ENCODE data around the gene ATP9B. TPM values are rescaled to one million over a fixed set of nuclear protein-coding genes. Genes with fewer than 3 reads are reported as not detected.

The ATP9B gene
- total and polyA plus RNA-seq, 2 experiments from 2014 or later: 8.5 to 12.8 TPM

GRCh38 chr18:79210002-79210910, 141.1 kb downstream of the ATP9B start:
- DNase-seq: no peak
- Histone ChIP-seq H3F3A (ENCODE audit: insufficient read depth) (peaks cover 7% of the 10 kb centered on the region; the same call in 1 of the 2 replicates), H3K79me2 (ENCODE audit: insufficient read depth) (no peaks in the 10 kb centered on the region), H3K4me1 (ENCODE audit: insufficient read depth) (peaks cover 7% of the 10 kb centered on the region; the same call in 1 of the 2 replicates), H3K9me2 (ENCODE audit: insufficient read depth) (no peaks in the 10 kb centered on the region), H3K9me3 (ENCODE audit: low read depth) (no peaks in the 10 kb centered on the region), H4K20me1 (ENCODE audit: insufficient read depth) (no peaks in the 10 kb centered on the region), H2AFZ (no peak overlapping the region), H3K27me3 (replicated peaks; ENCODE audit: insufficient read depth) (no peaks in the 10 kb centered on the region), H3K4me2 (ENCODE audit: unreplicated experiment) (no peak overlapping the region), H3K4me3 (no peak overlapping the region), H3K36me3 (ENCODE audit: low read depth) (no peaks in the 10 kb centered on the region), H3K27ac (no peak overlapping the region), H3K9ac (no peak overlapping the region)
- 92% methylated on average over 16 of the region's 16 CpGs for WGBS, 2 experiments (ENCODE audit: low coverage in 1 of 2, low lambda C conversion rate in 2 of 2, missing lambda C conversion rate in 2 of 2)
- in situ Hi-C loops (cut with MboI): no loop called here
- TF ChIP-seq EZH2phosphoT487 (IDR thresholded peaks at IDR 0.05; ENCODE audit: insufficient read depth, low read depth) (no peak), EZH2 (IDR thresholded peaks at IDR 0.05; ENCODE audit: insufficient read depth, poor library complexity, severe bottlenecking) (no peak)

GRCh38 chr18:79211844-79212243, 142.7 kb downstream of the ATP9B start:
- H3K4me2 ChIP-seq (ENCODE audit: unreplicated experiment): no peak overlapping the region
- no peaks in the 10 kb centered on the region for H3K9me2 ChIP-seq (ENCODE audit: insufficient read depth)
- 81 to 83% methylated on average over 5 of the region's 5 CpGs for WGBS, 2 experiments (ENCODE audit: low coverage in 1 of 2, low lambda C conversion rate in 2 of 2, missing lambda C conversion rate in 2 of 2)
- peak; percentile 4 for DNase-seq
- H3F3A ChIP-seq (ENCODE audit: insufficient read depth): peaks cover 7% of the 10 kb centered on the region; the same call in 1 of the 2 replicates
- H3K27me3 ChIP-seq (replicated peaks; ENCODE audit: insufficient read depth): no peaks in the 10 kb centered on the region
- in situ Hi-C loops (cut with MboI): no loop called here
- no peaks in the 10 kb centered on the region for H4K20me1 ChIP-seq (ENCODE audit: insufficient read depth)
- H3K9me3 ChIP-seq (ENCODE audit: low read depth): no peaks in the 10 kb centered on the region
- H3K9ac ChIP-seq: no peak overlapping the region
- TF ChIP-seq EZH2phosphoT487 (IDR thresholded peaks at IDR 0.05; ENCODE audit: insufficient read depth, low read depth) (no peak), EZH2 (IDR thresholded peaks at IDR 0.05; ENCODE audit: insufficient read depth, poor library complexity, severe bottlenecking) (no peak)
- no peaks in the 10 kb centered on the region for H3K79me2 ChIP-seq (ENCODE audit: insufficient read depth)
- no peak overlapping the region for H2AFZ ChIP-seq
- no peak overlapping the region for H3K4me3 ChIP-seq
- H3K4me1 ChIP-seq (ENCODE audit: insufficient read depth): peaks cover 7% of the 10 kb centered on the region; the same call in 1 of the 2 replicates
- H3K36me3 ChIP-seq (ENCODE audit: low read depth): no peaks in the 10 kb centered on the region
- H3K27ac ChIP-seq: no peak overlapping the region

DNA sequence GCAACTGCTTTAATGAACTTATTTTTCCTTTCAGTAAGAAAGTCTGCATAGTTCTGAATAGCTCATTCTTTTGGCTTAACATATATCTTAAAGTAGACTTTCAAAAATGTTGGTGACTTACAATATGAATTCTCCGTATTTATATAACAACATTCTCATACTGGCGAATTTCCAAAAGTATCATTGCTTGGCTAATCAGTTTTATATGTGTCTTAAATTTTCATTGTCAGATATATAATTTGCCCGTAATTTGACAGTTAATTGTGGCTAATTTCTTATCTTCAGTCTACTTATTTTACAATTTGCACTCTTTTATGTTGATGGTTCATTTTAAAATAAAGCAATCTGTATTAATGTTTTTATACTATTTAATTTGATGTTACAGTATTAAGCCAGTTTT, 144.9 kb downstream of the ATP9B start:
- Histone ChIP-seq H3K4me1 (ENCODE audit: insufficient read depth) (peaks cover 7% of the 10 kb centered on the region; the same call in 1 of the 2 replicates), H3K4me3 (no peak overlapping the region), H3K27me3 (replicated peaks; ENCODE audit: insufficient read depth) (no peaks in the 10 kb centered on the region), H3K9ac (no peak overlapping the region), H3K9me3 (ENCODE audit: low read depth) (no peaks in the 10 kb centered on the region), H2AFZ (no peak overlapping the region), H3K79me2 (ENCODE audit: insufficient read depth) (no peaks in the 10 kb centered on the region), H3F3A (ENCODE audit: insufficient read depth) (peaks cover 7% of the 10 kb centered on the region; the same call in 1 of the 2 replicates), H3K27ac (no peak overlapping the region), H3K36me3 (ENCODE audit: low read depth) (no peaks in the 10 kb centered on the region), H3K9me2 (ENCODE audit: insufficient read depth) (no peaks in the 10 kb centered on the region), H3K4me2 (ENCODE audit: unreplicated experiment) (no peak overlapping the region), H4K20me1 (ENCODE audit: insufficient read depth) (no peaks in the 10 kb centered on the region)
- WGBS, 2 experiments (ENCODE audit: low coverage in 1 of 2, low lambda C conversion rate in 2 of 2, missing lambda C conversion rate in 2 of 2): 96% methylated on average over 3 of the region's 3 CpGs
- no peak for TF ChIP-seq EZH2phosphoT487 (IDR thresholded peaks at IDR 0.05; ENCODE audit: insufficient read depth, low read depth)
- no peak for TF ChIP-seq EZH2 (IDR thresholded peaks at IDR 0.05; ENCODE audit: insufficient read depth, poor library complexity, severe bottlenecking)
- no peak for DNase-seq
- in situ Hi-C loops (cut with MboI): no loop called here

- in situ Hi-C loops (cut with MboI): no loop called here
- TF ChIP-seq EZH2phosphoT487 (IDR thresholded peaks at IDR 0.05; ENCODE audit: insufficient read depth, low read depth): no peak
- TF ChIP-seq EZH2 (IDR thresholded peaks at IDR 0.05; ENCODE audit: insufficient read depth, poor library complexity, severe bottlenecking): no peak
- WGBS, 2 experiments (ENCODE audit: low coverage in 1 of 2, low lambda C conversion rate in 2 of 2, missing lambda C conversion rate in 2 of 2): 72 to 74% methylated on average over 6 of the region's 6 CpGs
These were observed 147.0 kb downstream of the ATP9B start for GRCh38 chr18:79216176-79216575.

More at GRCh38 chr18:79216176-79216575, 147.0 kb downstream of the ATP9B start:
- no peaks in the 10 kb centered on the region for H3K79me2 ChIP-seq (ENCODE audit: insufficient read depth)
- H3K9me2 ChIP-seq (ENCODE audit: insufficient read depth): no peaks in the 10 kb centered on the region
- H4K20me1 ChIP-seq (ENCODE audit: insufficient read depth): no peaks in the 10 kb centered on the region
- H3K4me1 ChIP-seq (ENCODE audit: insufficient read depth): peaks cover 7% of the 10 kb centered on the region; the same call in 1 of the 2 replicates
- peaks cover 7% of the 10 kb centered on the region; the same call in 1 of the 2 replicates for H3F3A ChIP-seq (ENCODE audit: insufficient read depth)
- H2AFZ ChIP-seq: no peak overlapping the region
- DNase-seq: no peak
- no peaks in the 10 kb centered on the region for H3K9me3 ChIP-seq (ENCODE audit: low read depth)
- no peak overlapping the region for H3K4me3 ChIP-seq
- H3K4me2 ChIP-seq (ENCODE audit: unreplicated experiment): no peak overlapping the region
- no peaks in the 10 kb centered on the region; the same call in 1 of the 2 replicates for H3K36me3 ChIP-seq (ENCODE audit: low read depth)
- H3K9ac ChIP-seq: no peak overlapping the region
- no peak overlapping the region for H3K27ac ChIP-seq
- no peaks in the 10 kb centered on the region for H3K27me3 ChIP-seq (replicated peaks; ENCODE audit: insufficient read depth)

All from GM23248 (cell line).